ENCODE data around the gene PHACTR2. TPM values are rescaled to one million over a fixed set of nuclear protein-coding genes. Genes with fewer than 3 reads are reported as not detected.

PHACTR2 gene
- total RNA-seq, 4 donors from 2014 or later = 71.0 to 127 (median 82.7) TPM

- intact Hi-C loops (cut with DNase I) = loop anchor here (5.0 kb wide), 3 partner anchors 68 to 163 kb away; partner anchors contain the start of gene LTV1
- Histone ChIP-seq H3K4me3 (peak overlapping the region; percentile 83 to 91 (median 90)), H3K27ac (replicated peaks in 1 of 4) (peak overlapping the region; percentile 93 to 97 (median 95)), H3K4me1 (peaks cover 20 to 37% (median 32%) of the 10 kb centered on the region in 4 donors), H3K9me3 (peaks cover 0 to 8% (median 3%) of the 10 kb centered on the region in 4 donors), H3K36me3 (no peaks in the 10 kb centered on the region), H3K27me3 (no peaks in the 10 kb centered on the region)
- no peak for TF ChIP-seq EP300 (IDR thresholded peaks at IDR 0.05)
- TF ChIP-seq CTCF (IDR thresholded peaks at IDR 0.05) = no peak
- TF ChIP-seq POLR2A (IDR thresholded peaks at IDR 0.05; ENCODE audit: low read depth) = no peak
- no peak for TF ChIP-seq POLR2AphosphoS5 (IDR thresholded peaks at IDR 0.05)
- DNase-seq (ENCODE audit: extremely low spot score) = no peak
- 13% methylated on average over 3 of the region's 3 CpGs for WGBS
Measured at GRCh38 chr6:143679041-143679440, 1.3 kb downstream of the PHACTR2 start.

GRCh38 chr6:143680141-143680540, 2.4 kb downstream of the PHACTR2 start:
- Histone ChIP-seq H3K27ac (replicated peaks in 1 of 4) (peak overlapping the region; percentile 93 to 97 (median 95)), H3K27me3 (no peaks in the 10 kb centered on the region), H3K36me3 (no peaks in the 10 kb centered on the region), H3K4me3 (peak overlapping the region; percentile 83 to 91 (median 90)), H3K4me1 (peaks cover 20 to 32% (median 23%) of the 10 kb centered on the region in 4 donors), H3K9me3 (peaks cover 0 to 8% (median 3%) of the 10 kb centered on the region in 4 donors)
- WGBS = 70% methylated on average over 5 of the region's 5 CpGs
- no peak for DNase-seq (ENCODE audit: extremely low spot score)
- no peak for TF ChIP-seq CTCF (IDR thresholded peaks at IDR 0.05)
- intact Hi-C loops (cut with DNase I) = no loop called here

- Histone ChIP-seq H3K9me3 (peaks cover 0 to 8% (median 3%) of the 10 kb centered on the region in 4 donors), H3K36me3 (no peaks in the 10 kb centered on the region), H3K27ac (replicated peaks in 1 of 4) (no peak overlapping the region), H3K4me1 (peaks cover 14 to 27% (median 24%) of the 10 kb centered on the region in 4 donors), H3K27me3 (no peaks in the 10 kb centered on the region), H3K4me3 (no peak overlapping the region)
- DNase-seq (ENCODE audit: extremely low spot score) = no peak
- TF ChIP-seq CTCF (IDR thresholded peaks at IDR 0.05) (no peak), POLR2A (IDR thresholded peaks at IDR 0.05; ENCODE audit: low read depth) (no peak)
- 95% methylated on average over 3 of the region's 3 CpGs for WGBS
- intact Hi-C loops (cut with DNase I) = no loop called here
Measured at GRCh38 chr6:143682805-143683204, 5.0 kb downstream of the PHACTR2 start.

GRCh38 chr6:143684486-143684885, 6.7 kb downstream of the PHACTR2 start:
- no peak overlapping the region for H3K4me3 ChIP-seq
- no peak for DNase-seq (ENCODE audit: extremely low spot score)
- H3K36me3 ChIP-seq = no peaks in the 10 kb centered on the region
- intact Hi-C loops (cut with DNase I) = no loop called here
- H3K27ac ChIP-seq (replicated peaks in 1 of 4) = no peak overlapping the region
- peaks cover 0 to 8% (median 3%) of the 10 kb centered on the region in 4 donors for H3K9me3 ChIP-seq
- peaks cover 21 to 36% (median 36%) of the 10 kb centered on the region in 4 donors for H3K4me1 ChIP-seq
- WGBS = 54% methylated on average over 1 of the region's 1 CpG
- TF ChIP-seq EP300 (IDR thresholded peaks at IDR 0.05) = no peak
- H3K27me3 ChIP-seq = no peaks in the 10 kb centered on the region

- peaks cover 0 to 8% (median 3%) of the 10 kb centered on the region in 4 donors for H3K9me3 ChIP-seq
- H3K27me3 ChIP-seq = no peaks in the 10 kb centered on the region
- no peak for DNase-seq (ENCODE audit: extremely low spot score)
- no peak overlapping the region for H3K27ac ChIP-seq (replicated peaks in 1 of 4)
- no peak overlapping the region for H3K4me3 ChIP-seq
- H3K4me1 ChIP-seq = peaks cover 30 to 48% (median 44%) of the 10 kb centered on the region in 4 donors
- WGBS = 98% methylated on average over 6 of the region's 6 CpGs
- intact Hi-C loops (cut with DNase I) = no loop called here
- H3K36me3 ChIP-seq = no peaks in the 10 kb centered on the region
- TF ChIP-seq POLR2A (IDR thresholded peaks at IDR 0.05; ENCODE audit: low read depth) (no peak), POLR2AphosphoS5 (IDR thresholded peaks at IDR 0.05) (no peak)
Measured at GRCh38 chr6:143685653-143686052, 7.9 kb downstream of the PHACTR2 start.

GRCh38 chr6:143687591-143687990, 9.8 kb downstream of the PHACTR2 start:
- peak overlapping the region in 1 of 4 donors; percentile 11 for H3K4me3 ChIP-seq
- no peaks in the 10 kb centered on the region for H3K36me3 ChIP-seq
- intact Hi-C loops (cut with DNase I) = no loop called here
- H3K27me3 ChIP-seq = no peaks in the 10 kb centered on the region
- WGBS = 21% methylated on average over 1 of the region's 1 CpG
- TF ChIP-seq CTCF (IDR thresholded peaks at IDR 0.05) (no peak), EP300 (IDR thresholded peaks at IDR 0.05) (no peak), POLR2A (IDR thresholded peaks at IDR 0.05; ENCODE audit: low read depth) (no peak), POLR2AphosphoS5 (IDR thresholded peaks at IDR 0.05) (no peak)
- peak overlapping the region; percentile 56 to 73 (median 60) for H3K27ac ChIP-seq (replicated peaks in 1 of 4)
- peaks cover 50 to 68% (median 58%) of the 10 kb centered on the region in 4 donors for H3K4me1 ChIP-seq
- no peak for DNase-seq (ENCODE audit: extremely low spot score)
- H3K9me3 ChIP-seq = peaks cover 0 to 7% (median 3%) of the 10 kb centered on the region in 4 donors

Measured in esophagus muscularis mucosa (tissue), 4 donors.